DMS53 (cell line): ENCODE measurements around the gene ANGPTL7.

Experiments
- DNase-seq: peaks from one replicate; lab custom pipeline; 2025; lab: John Stamatoyannopoulos, UW

The ANGPTL7 gene

GRCh38 chr1:11204396-11205190 lies 15.4 kb downstream of the ANGPTL7 start:
- DNase-seq: no peak

- no peak for DNase-seq
These were observed 18.9 kb downstream of the ANGPTL7 start for GRCh38 chr1:11207898-11208611.

- no peak for DNase-seq
These were observed 22.3 kb downstream of the ANGPTL7 start for GRCh38 chr1:11211461-11211860.

GRCh38 chr1:11211925-11212587 lies 22.9 kb downstream of the ANGPTL7 start:
- DNase-seq: no peak

GRCh38 chr1:11214698-11215380 lies 25.7 kb downstream of the ANGPTL7 start:
- DNase-seq: no peak

GRCh38 chr1:11215381-11216005 lies 26.3 kb downstream of the ANGPTL7 start:
- no peak for DNase-seq

- no peak for DNase-seq
These were observed 26.9 kb downstream of the ANGPTL7 start for GRCh38 chr1:11216074-11216473.

- DNase-seq: no peak
These were observed 38.2 kb downstream of the ANGPTL7 start for GRCh38 chr1:11227106-11228077.

- DNase-seq: no peak
These were observed 40.0 kb downstream of the ANGPTL7 start for GRCh38 chr1:11229203-11229602.

GRCh38 chr1:11233208-11233607 lies 44.1 kb downstream of the ANGPTL7 start:
- DNase-seq: no peak

GRCh38 chr1:11237356-11237755 lies 48.2 kb downstream of the ANGPTL7 start:
- DNase-seq: no peak

- no peak for DNase-seq
These were observed 49.2 kb downstream of the ANGPTL7 start for GRCh38 chr1:11238311-11238710.

- DNase-seq: no peak
These were observed 56.1 kb downstream of the ANGPTL7 start for GRCh38 chr1:11245248-11245647.
